Smooth muscle cell (in vitro differentiated cells): ENCODE measurements around the gene ZNF683. TPM values are rescaled to one million over a fixed set of nuclear protein-coding genes. Genes with fewer than 3 reads are reported as not detected.
"Not testable (repeated sequence)": the region's sequence is repeated elsewhere in the genome, so short reads cannot be mapped to it uniquely, and the experiment has no call there.

Source experiments
- DNase-seq: peaks from one replicate; lab custom pipeline; 2025; ENCODE audit not compliant: unreplicated experiment; lab: John Stamatoyannopoulos, UW
- H2AFZ ChIP-seq: fragments of 200-600 bp; sonication (generic); 2 replicates; pipeline ENCODE4 v1.6.0; 2016; ENCODE audit warnings: antibody characterized with exemption, low read depth, mild to moderate bottlenecking
- H3F3A ChIP-seq: fragments of 200-600 bp; sonication (generic); 2 replicates; pipeline ENCODE4 v1.6.0; 2017; ENCODE audit warnings: antibody characterized with exemption, low read depth
- H3K27ac ChIP-seq: fragments of 200-600 bp; sonication (generic); 2 replicates; pipeline ENCODE4 v1.5.1; 2016; ENCODE audit warnings: low read depth, mild to moderate bottlenecking
- H3K27me3 ChIP-seq: fragments of 200-600 bp; sonication (generic); 2 replicates; pipeline ENCODE4 v1.6.1; 2016; ENCODE audit warnings: low read depth, mild to moderate bottlenecking
- H3K36me3 ChIP-seq: fragments of 200-600 bp; sonication (generic); 2 replicates; pipeline ENCODE4 v1.5.1; 2016; ENCODE audit warnings: low read depth
- H3K4me1 ChIP-seq: fragments of 200-600 bp; sonication (generic); 2 replicates; pipeline ENCODE4 v1.5.1; 2016; ENCODE audit warnings: low read depth
- H3K4me2 ChIP-seq: fragments of 200-600 bp; sonication (generic); 2 replicates; pipeline ENCODE4 v1.6.0; 2016; ENCODE audit warnings: mild to moderate bottlenecking
- H3K4me3 ChIP-seq: fragments of 200-600 bp; sonication (generic); 2 replicates; pipeline ENCODE4 v1.5.1; 2016; ENCODE audit warnings: mild to moderate bottlenecking
- H3K79me2 ChIP-seq: fragments of 200-600 bp; sonication (generic); 2 replicates; pipeline ENCODE4 v1.6.0; 2016; ENCODE audit warnings: low read depth, mild to moderate bottlenecking
- H3K9ac ChIP-seq: fragments of 200-600 bp; sonication (generic); 2 replicates; pipeline ENCODE4 v1.6.0; 2016; ENCODE audit warnings: low read depth
- H3K9me3 ChIP-seq: fragments of 200-600 bp; sonication (generic); replicated peaks from 2 replicates; pipeline ENCODE4 v1.5.1; 2016; ENCODE audit warnings: low read depth
- H4K20me1 ChIP-seq: fragments of 200-600 bp; sonication (generic); 2 replicates; pipeline ENCODE4 v1.6.0; 2016; ENCODE audit warnings: low read depth
- CTCF ChIP-seq: fragments of 200-600 bp; sonication (generic); IDR thresholded peaks from 2 replicates; pipeline ENCODE4 v1.5.1; 2017; ENCODE audit warnings: borderline replicate concordance, mild to moderate bottlenecking, antibody characterized with exemption; ENCODE audit not compliant: insufficient read depth, poor library complexity, severe bottlenecking
- WGBS: methylation state at CpG from one replicate; pipeline ENCODE4 v1.1.7; 2016; ENCODE audit warnings: low lambda C conversion rate; 5-methylcytosine and 5-hydroxymethylcytosine counted together
- polyA plus RNA-seq: library from polyadenylated mRNA; unstranded; fragments of >200 nt; fragmentation: Nextera tagmentation; extraction: Ambion mirVana; gene quantifications from 2 replicates; pipeline ENCODE4 v1.2.1, GENCODE V29; 2016
- total RNA-seq: library from RNA; depleted of rRNA; stranded (reverse); fragments of >200 nt; gene quantifications from 2 replicates; pipeline ENCODE4 v1.2.3, GENCODE V29; 2014

ZNF683 gene
- total RNA-seq (not detected in 2 replicates), polyA plus RNA-seq (not detected in 2 replicates)

- H3K36me3 ChIP-seq, H3K9me3 ChIP-seq, DNase-seq, H4K20me1 ChIP-seq, H3F3A ChIP-seq, H3K27ac ChIP-seq, H3K27me3 ChIP-seq, H3K4me3 ChIP-seq, H3K79me2 ChIP-seq, H3K9ac ChIP-seq, H3K4me1 ChIP-seq, H3K4me2 ChIP-seq, H2AFZ ChIP-seq: not testable (repeated sequence)
- 86% methylated on average over 3 of the region's 3 CpGs for WGBS
Observed at GRCh38 chr1:26372611-26373010, at the start of gene ZNF683. ZNF683 (minus strand) TSS chr1:26372750; CDS start chr1:26368571, 4,179 bp downstream.

GRCh38 chr1:26419494-26419893 is 46.9 kb upstream of the ZNF683 start:
- Histone ChIP-seq H3K4me3 (no peak overlapping the region), H3K4me1 (peaks cover 64% of the 10 kb centered on the region), H3K36me3 (no peaks in the 10 kb centered on the region), H3F3A (peaks cover 8% of the 10 kb centered on the region), H2AFZ (no peak overlapping the region), H3K79me2 (no peaks in the 10 kb centered on the region), H3K4me2 (no peak overlapping the region), H3K9me3 (no peaks in the 10 kb centered on the region), H4K20me1 (no peaks in the 10 kb centered on the region), H3K27ac (no peak overlapping the region), H3K9ac (no peak overlapping the region), H3K27me3 (no peaks in the 10 kb centered on the region)
- 89% methylated on average over 2 of the region's 2 CpGs for WGBS
- DNase-seq = no peak
- no peak for TF ChIP-seq CTCF

- Histone ChIP-seq H3K9ac (no peak overlapping the region), H3K4me3 (no peak overlapping the region), H3K4me1 (peaks cover 69% of the 10 kb centered on the region), H3F3A (peaks cover 8% of the 10 kb centered on the region), H3K9me3 (no peaks in the 10 kb centered on the region), H3K4me2 (no peak overlapping the region), H2AFZ (no peak overlapping the region), H3K79me2 (no peaks in the 10 kb centered on the region), H3K27me3 (no peaks in the 10 kb centered on the region), H3K36me3 (no peaks in the 10 kb centered on the region), H3K27ac (no peak overlapping the region), H4K20me1 (no peaks in the 10 kb centered on the region)
- no peak for DNase-seq
- 30% methylated on average over 5 of the region's 5 CpGs for WGBS
- no peak for TF ChIP-seq CTCF
Observed at GRCh38 chr1:26418865-26419349, 46.4 kb upstream of the ZNF683 start.

- Histone ChIP-seq H3F3A (peaks cover 8% of the 10 kb centered on the region), H2AFZ (no peak overlapping the region), H3K4me2 (no peak overlapping the region), H4K20me1 (no peaks in the 10 kb centered on the region), H3K9me3 (no peaks in the 10 kb centered on the region), H3K9ac (no peak overlapping the region), H3K27ac (no peak overlapping the region), H3K4me3 (no peak overlapping the region), H3K79me2 (peaks cover 9% of the 10 kb centered on the region), H3K4me1 (peaks cover 66% of the 10 kb centered on the region), H3K27me3 (peaks cover 3% of the 10 kb centered on the region), H3K36me3 (no peaks in the 10 kb centered on the region)
- WGBS = 22% methylated on average over 9 of the region's 9 CpGs
- TF ChIP-seq CTCF = peak; percentile 91
- DNase-seq = peak; percentile 27
Observed at GRCh38 chr1:26417111-26417759, 44.7 kb upstream of the ZNF683 start.
